T47D (cell line): ENCODE data around the gene FAM83B.
"Not testable (repeated sequence)": the region's sequence is repeated elsewhere in the genome, so short reads cannot be mapped to it uniquely, and the experiment has no call there.

Experiments
- DNase-seq, 2 experiments: peaks; one replicate each; pipeline versions ENCODE4 v3.0.0 to v3.0.0-alpha.2; 2011 to 2012; ENCODE audit warnings: low read depth in 1 of 2, low spot score in 1 of 2
- JUND ChIP-seq: IDR thresholded peaks from 2 replicates; pipeline ENCODE4 v1.6.1; 2012; ENCODE audit warnings: low read depth
- in situ Hi-C: cut with HindIII; loops from 2 replicates; pipeline ENCODE4 v1.10.0; 2016; ENCODE audit warnings: low sequenced_read_pairs, low pct_unique_long_range_greater_than_20kb

Gene FAM83B

GRCh38 chr6:54846243-54846856, at the start of gene FAM83B:
TSS of gene FAM83B (plus strand) at chr6:54846771. CDS start at chr6:54870247, 23,476 bp downstream.
- DNase-seq: peak; percentile 75 to 90
- in situ Hi-C loops: no loop called here
- no peak for TF ChIP-seq JUND

GRCh38 chr6:54796918-54797317, 49.7 kb upstream of the FAM83B start:
- in situ Hi-C loops, DNase-seq: not testable (repeated sequence)

- TF ChIP-seq JUND: no peak
- no peak for DNase-seq
- in situ Hi-C loops: no loop called here
Observed at GRCh38 chr6:54800050-54800600, 46.4 kb upstream of the FAM83B start.

- in situ Hi-C loops: no loop called here
Observed at GRCh38 chr6:54801244-54801643, 45.3 kb upstream of the FAM83B start.

GRCh38 chr6:54801669-54802068, 44.9 kb upstream of the FAM83B start:
- no peak for DNase-seq
- in situ Hi-C loops: no loop called here
- TF ChIP-seq JUND: no peak

More at GRCh38 chr6:54801244-54801643, 45.3 kb upstream of the FAM83B start:
- no peak for DNase-seq
- no peak for TF ChIP-seq JUND

- DNase-seq: no peak
- in situ Hi-C loops: no loop called here
- TF ChIP-seq JUND: no peak
Observed at GRCh38 chr6:54802775-54803634, 43.6 kb upstream of the FAM83B start.

GRCh38 chr6:54805077-54805476, 41.5 kb upstream of the FAM83B start:
- DNase-seq: no peak
- in situ Hi-C loops: no loop called here
- no peak for TF ChIP-seq JUND

GRCh38 chr6:54810147-54810546, 36.4 kb upstream of the FAM83B start:
- in situ Hi-C loops: no loop called here
- DNase-seq: no peak
- TF ChIP-seq JUND: no peak

- no peak for TF ChIP-seq JUND
- in situ Hi-C loops: no loop called here
- no peak for DNase-seq
Observed at GRCh38 chr6:54813892-54814291, 32.7 kb upstream of the FAM83B start.

- peak in 1 of 2 experiments; percentile 58 for DNase-seq
- no peak for TF ChIP-seq JUND
- in situ Hi-C loops: no loop called here
Observed at GRCh38 chr6:54817236-54817635, 29.3 kb upstream of the FAM83B start.

- in situ Hi-C loops: no loop called here
- DNase-seq: no peak
Observed at GRCh38 chr6:54817834-54818233, 28.7 kb upstream of the FAM83B start.

GRCh38 chr6:54824225-54824624, 22.3 kb upstream of the FAM83B start:
- DNase-seq, in situ Hi-C loops: not testable (repeated sequence)

More at GRCh38 chr6:54817834-54818233, 28.7 kb upstream of the FAM83B start:
- no peak for TF ChIP-seq JUND

GRCh38 chr6:54827010-54827409, 19.6 kb upstream of the FAM83B start:
- no peak for TF ChIP-seq JUND
- in situ Hi-C loops: no loop called here
- DNase-seq: no peak
